Stimulated activated effector memory CD8-positive, alpha-beta T cell treated with anti-CD3 and anti-CD28 coated beads, Interleukin-12 subunit alpha, Interleukin-12 subunit beta, amount 100 ng/mL, for 72 hours (primary cell): ENCODE measurements around the gene ZNF750.

Experiments used
- ATAC-seq: fragments of 150-1000 bp; cut with Tn5 transposase; 2 replicates; pipeline ENCODE4 v1.10.0; 2021
- DNase-seq, 2 donors: peaks; one replicate each; pipeline ENCODE4 v3.0.0; 2021 to 2022; ENCODE audit warnings: low spot score in 2 of 2
- H3K27ac Mint-ChIP-seq: one replicate; pipeline ENCODE4 v1.8.0; 2022; ENCODE audit warnings: mild to moderate bottlenecking, mixed read lengths
- H3K36me3 Mint-ChIP-seq: one replicate; pipeline ENCODE4 v1.8.0; 2022; ENCODE audit warnings: mild to moderate bottlenecking, mixed read lengths
- H3K4me1 Mint-ChIP-seq: one replicate; pipeline ENCODE4 v1.8.0; 2022; ENCODE audit warnings: mixed read lengths
- H3K4me3 Mint-ChIP-seq: one replicate; pipeline ENCODE4 v1.8.0; 2022; ENCODE audit warnings: mild to moderate bottlenecking, mixed read lengths
- H3K9me3 Mint-ChIP-seq: one replicate; pipeline ENCODE4 v1.8.0; 2022; ENCODE audit warnings: mixed read lengths

The ZNF750 gene

GRCh38 chr17:82806645-82807044, 33.2 kb downstream of the ZNF750 start:
- DNase-seq: no peak
- Mint-ChIP-seq H3K27ac (peak overlapping the region; percentile 70), H3K4me3 (no peak overlapping the region), H3K9me3 (no peaks in the 10 kb centered on the region), H3K36me3 (peaks cover 14% of the 10 kb centered on the region), H3K4me1 (peaks cover 9% of the 10 kb centered on the region)
- ATAC-seq: no peak

GRCh38 chr17:82805823-82806222, 34.0 kb downstream of the ZNF750 start:
- Mint-ChIP-seq H3K9me3 (no peaks in the 10 kb centered on the region), H3K36me3 (peaks cover 7% of the 10 kb centered on the region), H3K4me3 (no peak overlapping the region), H3K4me1 (peaks cover 17% of the 10 kb centered on the region), H3K27ac (peak overlapping the region; percentile 70)
- ATAC-seq (no peak), DNase-seq (no peak)

- H3K9me3 Mint-ChIP-seq: no peaks in the 10 kb centered on the region
- H3K27ac Mint-ChIP-seq: no peak overlapping the region
- no peak for ATAC-seq
- H3K36me3 Mint-ChIP-seq: peaks cover 7% of the 10 kb centered on the region
- peaks cover 17% of the 10 kb centered on the region for H3K4me1 Mint-ChIP-seq
- DNase-seq: no peak
- H3K4me3 Mint-ChIP-seq: no peak overlapping the region
These were observed 34.6 kb downstream of the ZNF750 start for GRCh38 chr17:82805254-82805653.

GRCh38 chr17:82804442-82805191, 35.2 kb downstream of the ZNF750 start:
- ATAC-seq (no peak), DNase-seq (no peak)
- H3K27ac Mint-ChIP-seq: no peak overlapping the region
- H3K4me3 Mint-ChIP-seq: no peak overlapping the region
- H3K4me1 Mint-ChIP-seq: peaks cover 23% of the 10 kb centered on the region
- H3K36me3 Mint-ChIP-seq: peaks cover 1% of the 10 kb centered on the region
- no peaks in the 10 kb centered on the region for H3K9me3 Mint-ChIP-seq

- H3K4me1 Mint-ChIP-seq: peaks cover 26% of the 10 kb centered on the region
- H3K9me3 Mint-ChIP-seq: no peaks in the 10 kb centered on the region
- ATAC-seq (no peak), DNase-seq (no peak)
- no peak overlapping the region for H3K4me3 Mint-ChIP-seq
- peaks cover 10% of the 10 kb centered on the region for H3K36me3 Mint-ChIP-seq
- H3K27ac Mint-ChIP-seq: peak overlapping the region; percentile 40
These were observed 36.2 kb downstream of the ZNF750 start for GRCh38 chr17:82803606-82804005.

GRCh38 chr17:82803185-82803584, 36.6 kb downstream of the ZNF750 start:
- Mint-ChIP-seq H3K4me1 (peaks cover 26% of the 10 kb centered on the region), H3K4me3 (no peak overlapping the region), H3K36me3 (peaks cover 14% of the 10 kb centered on the region), H3K9me3 (no peaks in the 10 kb centered on the region), H3K27ac (peak overlapping the region; percentile 40)
- no peak for DNase-seq
- ATAC-seq: no peak

GRCh38 chr17:82802075-82802780, 37.6 kb downstream of the ZNF750 start:
- H3K4me3 Mint-ChIP-seq: no peak overlapping the region
- no peak for ATAC-seq
- no peak for DNase-seq
- H3K4me1 Mint-ChIP-seq: peaks cover 26% of the 10 kb centered on the region
- H3K27ac Mint-ChIP-seq: peak overlapping the region; percentile 29
- H3K9me3 Mint-ChIP-seq: no peaks in the 10 kb centered on the region
- peaks cover 22% of the 10 kb centered on the region for H3K36me3 Mint-ChIP-seq

- no peak for ATAC-seq
- peaks cover 26% of the 10 kb centered on the region for H3K4me1 Mint-ChIP-seq
- peaks cover 30% of the 10 kb centered on the region for H3K36me3 Mint-ChIP-seq
- no peak overlapping the region for H3K4me3 Mint-ChIP-seq
- no peak for DNase-seq
- H3K9me3 Mint-ChIP-seq: no peaks in the 10 kb centered on the region
- peak overlapping the region; percentile 53 for H3K27ac Mint-ChIP-seq
These were observed 38.3 kb downstream of the ZNF750 start for GRCh38 chr17:82801377-82801970.

GRCh38 chr17:82800885-82801284, 38.9 kb downstream of the ZNF750 start:
- Mint-ChIP-seq H3K36me3 (peaks cover 30% of the 10 kb centered on the region), H3K27ac (peak overlapping the region; percentile 53), H3K4me1 (peaks cover 26% of the 10 kb centered on the region), H3K4me3 (no peak overlapping the region), H3K9me3 (no peaks in the 10 kb centered on the region)
- ATAC-seq (no peak), DNase-seq (no peak)

GRCh38 chr17:82799591-82799990, 40.2 kb downstream of the ZNF750 start:
- H3K36me3 Mint-ChIP-seq: peaks cover 30% of the 10 kb centered on the region
- H3K27ac Mint-ChIP-seq: no peak overlapping the region
- ATAC-seq: peak; percentile 88
- H3K4me1 Mint-ChIP-seq: peaks cover 26% of the 10 kb centered on the region
- no peak for DNase-seq
- no peaks in the 10 kb centered on the region for H3K9me3 Mint-ChIP-seq
- H3K4me3 Mint-ChIP-seq: no peak overlapping the region

- no peak for ATAC-seq
- peaks cover 30% of the 10 kb centered on the region for H3K36me3 Mint-ChIP-seq
- no peak for DNase-seq
- H3K4me1 Mint-ChIP-seq: peaks cover 26% of the 10 kb centered on the region
- no peak overlapping the region for H3K4me3 Mint-ChIP-seq
- no peaks in the 10 kb centered on the region for H3K9me3 Mint-ChIP-seq
- no peak overlapping the region for H3K27ac Mint-ChIP-seq
These were observed 41.1 kb downstream of the ZNF750 start for GRCh38 chr17:82798752-82799151.

- H3K4me3 Mint-ChIP-seq: no peak overlapping the region
- H3K9me3 Mint-ChIP-seq: no peaks in the 10 kb centered on the region
- peaks cover 30% of the 10 kb centered on the region for H3K36me3 Mint-ChIP-seq
- peak overlapping the region; percentile 45 for H3K27ac Mint-ChIP-seq
- ATAC-seq (no peak), DNase-seq (no peak)
- peaks cover 19% of the 10 kb centered on the region for H3K4me1 Mint-ChIP-seq
These were observed 42.8 kb downstream of the ZNF750 start for GRCh38 chr17:82797061-82797460.

- Mint-ChIP-seq H3K9me3 (no peaks in the 10 kb centered on the region), H3K4me3 (no peak overlapping the region), H3K4me1 (peaks cover 19% of the 10 kb centered on the region), H3K36me3 (peaks cover 30% of the 10 kb centered on the region), H3K27ac (no peak overlapping the region)
- DNase-seq (no peak), ATAC-seq (no peak)
These were observed 44.2 kb downstream of the ZNF750 start for GRCh38 chr17:82795615-82796014.

- H3K9me3 Mint-ChIP-seq: no peaks in the 10 kb centered on the region
- H3K4me3 Mint-ChIP-seq: no peak overlapping the region
- ATAC-seq (no peak), DNase-seq (no peak)
- peak overlapping the region; percentile 54 for H3K27ac Mint-ChIP-seq
- H3K36me3 Mint-ChIP-seq: peaks cover 30% of the 10 kb centered on the region
- H3K4me1 Mint-ChIP-seq: peaks cover 20% of the 10 kb centered on the region
These were observed 44.9 kb downstream of the ZNF750 start for GRCh38 chr17:82794781-82795482.

GRCh38 chr17:82793974-82794630, 45.7 kb downstream of the ZNF750 start:
- peak overlapping the region; percentile 54 for H3K27ac Mint-ChIP-seq
- no peak for ATAC-seq
- peaks cover 17% of the 10 kb centered on the region for H3K4me1 Mint-ChIP-seq
- no peaks in the 10 kb centered on the region for H3K9me3 Mint-ChIP-seq
- no peak for DNase-seq
- no peak overlapping the region for H3K4me3 Mint-ChIP-seq
- H3K36me3 Mint-ChIP-seq: peaks cover 25% of the 10 kb centered on the region
